Adrenal gland (tissue), 5 donors: ENCODE data around the gene GATAD2B.

ENCODE experiments used
- POLR2A ChIP-seq, 2 donors: fragments of 450-650 bp; IDR thresholded peaks; one replicate each; pipeline ENCODE4 v1.6.1; 2017; ENCODE audit warnings: antibody characterized with exemption in 2 of 2, mild to moderate bottlenecking in 2 of 2, moderate library complexity in 1 of 2
- TF ChIP-seq, protein P1 (sequence below), 6 experiments: fragments of 450-650 bp in 4 of 6; fragments of 200-600 bp in 2 of 6; sonication (generic) in 1 of 6; IDR thresholded peaks; 1 replicate in 5 of 6; 2 replicates in 1 of 6; pipeline versions ENCODE4 v1.5.1 to v1.8.0; 2016 to 2021; ENCODE audit warnings: antibody characterized with exemption in 6 of 6, mild to moderate bottlenecking in 2 of 6, moderate library complexity in 1 of 6
- donor health status: DM: no; HTN: no; CAD: no.

GRCh38 chr1:153957744-153958110 lies 35.0 kb upstream of the GATAD2B start:
- TF ChIP-seq, protein P1, sequence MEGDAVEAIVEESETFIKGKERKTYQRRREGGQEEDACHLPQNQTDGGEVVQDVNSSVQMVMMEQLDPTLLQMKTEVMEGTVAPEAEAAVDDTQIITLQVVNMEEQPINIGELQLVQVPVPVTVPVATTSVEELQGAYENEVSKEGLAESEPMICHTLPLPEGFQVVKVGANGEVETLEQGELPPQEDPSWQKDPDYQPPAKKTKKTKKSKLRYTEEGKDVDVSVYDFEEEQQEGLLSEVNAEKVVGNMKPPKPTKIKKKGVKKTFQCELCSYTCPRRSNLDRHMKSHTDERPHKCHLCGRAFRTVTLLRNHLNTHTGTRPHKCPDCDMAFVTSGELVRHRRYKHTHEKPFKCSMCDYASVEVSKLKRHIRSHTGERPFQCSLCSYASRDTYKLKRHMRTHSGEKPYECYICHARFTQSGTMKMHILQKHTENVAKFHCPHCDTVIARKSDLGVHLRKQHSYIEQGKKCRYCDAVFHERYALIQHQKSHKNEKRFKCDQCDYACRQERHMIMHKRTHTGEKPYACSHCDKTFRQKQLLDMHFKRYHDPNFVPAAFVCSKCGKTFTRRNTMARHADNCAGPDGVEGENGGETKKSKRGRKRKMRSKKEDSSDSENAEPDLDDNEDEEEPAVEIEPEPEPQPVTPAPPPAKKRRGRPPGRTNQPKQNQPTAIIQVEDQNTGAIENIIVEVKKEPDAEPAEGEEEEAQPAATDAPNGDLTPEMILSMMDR (IDR thresholded peaks at IDR 0.05): no peak
- TF ChIP-seq POLR2A (IDR thresholded peaks at IDR 0.05): no peak
